ENCODE results near the gene CAMTA2.

DNA sequence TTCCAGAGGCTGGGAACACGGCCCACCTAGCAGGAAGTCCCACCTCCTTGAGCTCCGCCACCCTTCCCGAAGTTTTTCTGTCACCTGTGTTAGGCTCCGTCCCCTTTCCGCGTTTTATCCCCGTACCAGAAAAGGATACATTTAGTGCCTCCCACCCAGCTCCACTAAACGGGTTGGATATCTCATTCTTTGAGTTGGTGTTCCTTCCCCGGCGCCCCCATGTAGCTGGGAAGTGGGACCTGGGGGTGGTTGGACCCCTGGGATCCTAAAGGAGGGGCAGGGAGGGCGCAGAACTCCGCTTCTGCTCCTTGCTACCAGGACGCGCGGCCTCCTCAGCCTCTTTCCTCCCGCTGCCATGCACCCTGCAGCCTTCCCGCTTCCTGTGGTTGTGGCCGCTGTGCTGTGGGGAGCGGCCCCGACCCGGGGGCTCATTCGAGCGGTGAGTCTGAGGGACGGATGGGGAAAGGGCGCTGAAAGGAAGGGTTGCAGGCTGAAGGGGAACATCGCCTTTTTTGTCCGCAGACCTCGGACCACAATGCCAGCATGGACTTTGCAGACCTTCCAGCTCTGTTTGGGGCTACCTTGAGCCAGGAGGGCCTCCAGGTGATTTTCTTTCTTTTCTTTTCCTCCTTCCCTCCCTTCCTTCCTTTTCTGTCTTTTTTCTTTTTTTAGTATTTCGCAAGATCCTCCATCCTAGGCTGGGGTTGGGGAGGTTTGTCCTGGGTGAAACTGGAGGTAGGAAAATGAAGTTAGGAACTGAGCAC, 46.7 kb downstream of the CAMTA2 start:
- TF ChIP-seq NFRKB (IDR thresholded peaks at IDR 0.05) (no peak), SUZ12 (IDR thresholded peaks at IDR 0.05) (no peak), L3MBTL2 (conservative IDR thresholded peaks at IDR 0.05) (no peak), ELF4 (IDR thresholded peaks at IDR 0.05) (peak; percentile 15; the same call in 1 of the 2 replicates), FOXM1 (IDR thresholded peaks at IDR 0.05; ENCODE audit: borderline replicate concordance) (no peak), TARDBP (IDR thresholded peaks at IDR 0.05) (no peak), ZNF384 (IDR thresholded peaks at IDR 0.05) (no peak), HDGF (IDR thresholded peaks at IDR 0.05; ENCODE audit: borderline replicate concordance) (no peak), CTBP1 (IDR thresholded peaks at IDR 0.05; ENCODE audit: borderline replicate concordance) (no peak), SP1 (IDR thresholded peaks at IDR 0.05) (no peak), BHLHE40 (IDR thresholded peaks at IDR 0.05; ENCODE audit: borderline replicate concordance) (no peak), FOXK2 (IDR thresholded peaks at IDR 0.05) (no peak), LEF1 (IDR thresholded peaks at IDR 0.05; ENCODE audit: borderline replicate concordance) (no peak), FOXA1 (IDR thresholded peaks at IDR 0.05) (no peak)

All from HEK293T (cell line).